Thyroid gland (tissue), 4 donors: ENCODE data around the gene CHRNG.

Experiments used
- CTCF ChIP-seq, 6 experiments: fragments of 200-600 bp in 3 of 6; fragments of 450-650 bp in 3 of 6; sonication (generic) in 3 of 6; IDR thresholded peaks; one replicate each; pipeline ENCODE4 v1.5.1; 2016 to 2019; ENCODE audit warnings: antibody characterized with exemption in 6 of 6, mild to moderate bottlenecking in 2 of 6, inconsistent platforms in 1 of 6, moderate library complexity in 1 of 6
- POLR2A ChIP-seq, 2 donors: fragments of 450-650 bp; IDR thresholded peaks; one replicate each; pipeline ENCODE4 v1.6.1; 2017; ENCODE audit warnings: antibody characterized with exemption in 2 of 2, mild to moderate bottlenecking in 2 of 2, moderate library complexity in 1 of 2

GRCh38 chr2:232525791-232526371 is 13.6 kb upstream of the CHRNG start, which contains the start of gene CHRND:
- TF ChIP-seq CTCF (IDR thresholded peaks at IDR 0.05) (no peak), POLR2A (IDR thresholded peaks at IDR 0.05) (no peak)
